ENCODE data around the gene AACS.
"Not testable (repeated sequence)": the region's sequence is repeated elsewhere in the genome, so short reads cannot be mapped to it uniquely, and the experiment has no call there.

DNA sequence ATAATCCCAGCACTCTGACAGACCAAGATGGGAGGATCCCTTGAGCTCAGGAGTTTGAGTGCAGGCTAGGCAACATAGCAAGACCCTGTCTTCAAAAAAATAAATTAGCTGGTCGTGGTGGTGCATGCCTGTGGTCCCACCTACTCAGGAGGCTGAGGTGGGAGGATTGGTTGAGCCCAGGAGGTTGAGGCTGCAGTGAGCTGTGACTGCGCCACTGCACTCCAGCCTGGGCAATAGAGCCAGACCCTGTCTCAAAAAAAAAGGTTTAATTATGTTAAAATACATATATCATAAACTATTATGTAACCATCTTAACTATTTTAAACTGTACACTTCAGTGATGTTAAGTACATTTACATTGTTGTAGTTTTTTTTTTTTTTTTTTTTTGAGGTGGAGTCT is 9.1 kb downstream of the AACS start:
- TF ChIP-seq, protein P1, sequence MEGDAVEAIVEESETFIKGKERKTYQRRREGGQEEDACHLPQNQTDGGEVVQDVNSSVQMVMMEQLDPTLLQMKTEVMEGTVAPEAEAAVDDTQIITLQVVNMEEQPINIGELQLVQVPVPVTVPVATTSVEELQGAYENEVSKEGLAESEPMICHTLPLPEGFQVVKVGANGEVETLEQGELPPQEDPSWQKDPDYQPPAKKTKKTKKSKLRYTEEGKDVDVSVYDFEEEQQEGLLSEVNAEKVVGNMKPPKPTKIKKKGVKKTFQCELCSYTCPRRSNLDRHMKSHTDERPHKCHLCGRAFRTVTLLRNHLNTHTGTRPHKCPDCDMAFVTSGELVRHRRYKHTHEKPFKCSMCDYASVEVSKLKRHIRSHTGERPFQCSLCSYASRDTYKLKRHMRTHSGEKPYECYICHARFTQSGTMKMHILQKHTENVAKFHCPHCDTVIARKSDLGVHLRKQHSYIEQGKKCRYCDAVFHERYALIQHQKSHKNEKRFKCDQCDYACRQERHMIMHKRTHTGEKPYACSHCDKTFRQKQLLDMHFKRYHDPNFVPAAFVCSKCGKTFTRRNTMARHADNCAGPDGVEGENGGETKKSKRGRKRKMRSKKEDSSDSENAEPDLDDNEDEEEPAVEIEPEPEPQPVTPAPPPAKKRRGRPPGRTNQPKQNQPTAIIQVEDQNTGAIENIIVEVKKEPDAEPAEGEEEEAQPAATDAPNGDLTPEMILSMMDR (conservative IDR thresholded peaks at IDR 0.05; ENCODE audit: low read length), result not testable (repeated sequence)
- not testable (repeated sequence) for TF ChIP-seq EZH2phosphoT487 (IDR thresholded peaks at IDR 0.05; ENCODE audit: borderline replicate concordance, low read depth, low read length)
